ENCODE measurements around the gene ANKRD16.

Gene ANKRD16

DNA sequence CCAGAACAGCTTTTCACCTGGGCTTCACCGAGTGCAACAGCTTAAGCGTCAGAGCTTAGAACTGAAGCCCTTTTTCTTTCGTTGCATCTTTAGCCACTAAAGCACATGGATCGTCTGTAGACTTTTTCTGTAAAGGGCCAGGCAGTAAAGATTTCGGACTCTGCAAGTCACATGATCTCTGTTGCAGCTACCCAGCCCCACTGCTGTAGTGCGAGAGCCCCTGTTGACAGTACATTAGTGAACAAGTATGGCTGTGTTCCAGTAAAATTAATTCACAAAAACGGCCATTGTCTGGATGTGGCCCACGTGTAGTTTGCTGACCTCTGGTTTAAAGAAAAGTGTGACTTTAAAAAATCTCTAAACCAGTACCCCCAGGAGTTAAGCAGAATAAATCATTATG lies 39.7 kb upstream of the ANKRD16 start:
- TF ChIP-seq, protein P1, sequence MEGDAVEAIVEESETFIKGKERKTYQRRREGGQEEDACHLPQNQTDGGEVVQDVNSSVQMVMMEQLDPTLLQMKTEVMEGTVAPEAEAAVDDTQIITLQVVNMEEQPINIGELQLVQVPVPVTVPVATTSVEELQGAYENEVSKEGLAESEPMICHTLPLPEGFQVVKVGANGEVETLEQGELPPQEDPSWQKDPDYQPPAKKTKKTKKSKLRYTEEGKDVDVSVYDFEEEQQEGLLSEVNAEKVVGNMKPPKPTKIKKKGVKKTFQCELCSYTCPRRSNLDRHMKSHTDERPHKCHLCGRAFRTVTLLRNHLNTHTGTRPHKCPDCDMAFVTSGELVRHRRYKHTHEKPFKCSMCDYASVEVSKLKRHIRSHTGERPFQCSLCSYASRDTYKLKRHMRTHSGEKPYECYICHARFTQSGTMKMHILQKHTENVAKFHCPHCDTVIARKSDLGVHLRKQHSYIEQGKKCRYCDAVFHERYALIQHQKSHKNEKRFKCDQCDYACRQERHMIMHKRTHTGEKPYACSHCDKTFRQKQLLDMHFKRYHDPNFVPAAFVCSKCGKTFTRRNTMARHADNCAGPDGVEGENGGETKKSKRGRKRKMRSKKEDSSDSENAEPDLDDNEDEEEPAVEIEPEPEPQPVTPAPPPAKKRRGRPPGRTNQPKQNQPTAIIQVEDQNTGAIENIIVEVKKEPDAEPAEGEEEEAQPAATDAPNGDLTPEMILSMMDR (IDR thresholded peaks at IDR 0.05; ENCODE audit: low read depth, low read length), result no peak
- no peak for DNase-seq (ENCODE audit: extremely low read depth, low read depth)

GRCh38 chr10:5927306-5927705 lies 37.6 kb upstream of the ANKRD16 start:
- TF ChIP-seq, protein P1 (IDR thresholded peaks at IDR 0.05; ENCODE audit: low read depth, low read length), result no peak
- peak; percentile 67 for DNase-seq (ENCODE audit: extremely low read depth, low read depth)

- DNase-seq (ENCODE audit: extremely low read depth, low read depth), result no peak
- TF ChIP-seq, protein P1 (IDR thresholded peaks at IDR 0.05; ENCODE audit: low read depth, low read length), result no peak
Measured at GRCh38 chr10:5924889-5925288, 35.2 kb upstream of the ANKRD16 start.

DNA sequence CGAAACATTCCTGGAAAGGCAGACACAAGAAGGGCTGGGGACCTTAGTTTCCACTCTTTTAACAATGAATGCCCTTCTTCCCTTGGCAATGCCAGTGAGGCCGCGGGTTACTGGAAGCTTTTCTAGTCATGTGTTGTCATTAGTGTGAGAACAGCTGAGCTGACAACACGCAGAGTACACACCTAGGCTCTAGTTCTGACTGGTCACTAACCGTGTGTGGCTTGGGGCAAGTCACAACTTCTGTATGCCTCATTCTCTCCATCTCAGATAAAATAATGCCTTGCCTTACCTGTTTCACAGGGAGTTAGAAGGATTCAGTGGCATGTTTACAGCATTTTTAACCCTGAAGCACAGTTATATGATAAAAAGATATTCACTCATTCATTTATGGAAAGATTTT lies 32.1 kb upstream of the ANKRD16 start:
- DNase-seq (ENCODE audit: extremely low read depth, low read depth), result no peak
- TF ChIP-seq, protein P1 (IDR thresholded peaks at IDR 0.05; ENCODE audit: low read depth, low read length), result no peak

GRCh38 chr10:5919568-5919967 lies 29.9 kb upstream of the ANKRD16 start:
- DNase-seq (ENCODE audit: extremely low read depth, low read depth), result no peak
- TF ChIP-seq, protein P1 (IDR thresholded peaks at IDR 0.05; ENCODE audit: low read depth, low read length), result no peak

DNA sequence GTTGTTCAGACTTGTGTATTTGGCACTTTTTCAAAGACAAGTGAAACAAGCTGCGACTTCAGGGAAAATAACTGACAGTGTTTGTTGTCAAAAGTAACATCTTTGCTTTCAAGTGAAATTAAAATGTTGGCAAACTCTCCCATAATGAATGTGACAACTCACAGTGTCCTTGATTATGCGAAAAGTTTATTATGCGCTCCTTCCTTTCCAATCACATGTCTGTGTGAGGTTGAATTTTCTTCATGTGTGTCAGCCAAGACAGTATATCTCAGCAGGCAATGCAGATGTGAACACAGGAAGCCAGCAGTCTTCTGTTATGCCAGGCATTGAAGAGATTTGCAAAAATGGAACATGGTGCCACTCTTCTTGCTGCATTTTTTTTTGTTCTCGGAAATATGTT lies 29.1 kb upstream of the ANKRD16 start:
- TF ChIP-seq, protein P1 (IDR thresholded peaks at IDR 0.05; ENCODE audit: low read depth, low read length), result no peak
- no peak for DNase-seq (ENCODE audit: extremely low read depth, low read depth)

GRCh38 chr10:5917305-5917704 lies 27.6 kb upstream of the ANKRD16 start:
- no peak for DNase-seq (ENCODE audit: extremely low read depth, low read depth)
- TF ChIP-seq, protein P1 (IDR thresholded peaks at IDR 0.05; ENCODE audit: low read depth, low read length), result no peak

Measured in AG09319 (cell line).